ENCODE results near the gene PRKCA. TPM values are rescaled to one million over a fixed set of nuclear protein-coding genes. Genes with fewer than 3 reads are reported as not detected.

Gene PRKCA
- total and polyA plus RNA-seq, 4 donors, result 3.0 to 14.1 (median 5.4) TPM

GRCh38 chr17:66843627-66844026, 541.2 kb downstream of the PRKCA start:
- 68% methylated on average over 4 of the region's 4 CpGs for WGBS
- no peak overlapping the region for H3K9ac ChIP-seq (ENCODE audit: low read depth in 1 of 2, low read length in 2 of 2)
- peaks cover 0 to 2% (median 0%) of the 10 kb centered on the region in 4 donors for H3K9me3 ChIP-seq (ENCODE audit: control insufficient read depth in 4 of 4, low read length in 3 of 4)
- no peak overlapping the region for H3K27ac ChIP-seq (ENCODE audit: low read depth in 1 of 2, low read length in 2 of 2)
- no peak for DNase-seq (ENCODE audit: low spot score)
- no peak overlapping the region for H3K4me3 ChIP-seq (ENCODE audit: low read depth in 1 of 3, low read length in 3 of 3)
- peaks cover 0 to 3% (median 0%) of the 10 kb centered on the region in 4 donors for H3K27me3 ChIP-seq (ENCODE audit: control insufficient read depth in 4 of 4, insufficient read depth in 4 of 4, low read length in 3 of 4)
- H3K4me1 ChIP-seq (ENCODE audit: control insufficient read depth in 4 of 4, insufficient read depth in 4 of 4, low read length in 3 of 4), result no peaks in the 10 kb centered on the region
- no peaks in the 10 kb centered on the region for H3K36me3 ChIP-seq (ENCODE audit: control insufficient read depth in 4 of 4, insufficient read depth in 3 of 4, low read depth in 1 of 4, low read length in 3 of 4)
- TF ChIP-seq GABPA (IDR thresholded peaks at IDR 0.05 in 1 of 2, conservative IDR thresholded peaks at IDR 0.05 in 1 of 2) (no peak), RXRA (IDR thresholded peaks at IDR 0.05) (no peak), YY1 (IDR thresholded peaks at IDR 0.05) (no peak), REST (IDR thresholded peaks at IDR 0.05) (no peak), FOXA2 (IDR thresholded peaks at IDR 0.05) (no peak), FOXA1 (IDR thresholded peaks at IDR 0.05) (no peak), JUND (IDR thresholded peaks at IDR 0.05) (no peak), TAF1 (conservative IDR thresholded peaks at IDR 0.05) (no peak), RAD21 (IDR thresholded peaks at IDR 0.05) (no peak), CTCF (IDR thresholded peaks at IDR 0.05; ENCODE audit: low read depth, low read length, missing input control) (no peak), HNF4G (IDR thresholded peaks at IDR 0.05) (no peak), MAX (IDR thresholded peaks at IDR 0.05) (no peak), SP1 (IDR thresholded peaks at IDR 0.05) (no peak), NR2F2 (IDR thresholded peaks at IDR 0.05) (no peak), ZBTB33 (IDR thresholded peaks at IDR 0.05) (no peak), ATF3 (IDR thresholded peaks at IDR 0.05) (no peak), EGR1 (IDR thresholded peaks at IDR 0.05; ENCODE audit: low read depth in 2 of 2) (no peak)

GRCh38 chr17:66847704-66848103, 545.3 kb downstream of the PRKCA start:
- Histone ChIP-seq H3K9me3 (ENCODE audit: control insufficient read depth in 4 of 4, low read length in 3 of 4) (peaks cover 0 to 2% (median 0%) of the 10 kb centered on the region in 4 donors), H3K4me3 (ENCODE audit: low read depth in 1 of 3, low read length in 3 of 3) (no peak overlapping the region), H3K4me1 (ENCODE audit: control insufficient read depth in 4 of 4, insufficient read depth in 4 of 4, low read length in 3 of 4) (no peaks in the 10 kb centered on the region), H3K9ac (ENCODE audit: low read depth in 1 of 2, low read length in 2 of 2) (no peak overlapping the region), H3K27ac (ENCODE audit: low read depth in 1 of 2, low read length in 2 of 2) (no peak overlapping the region), H3K27me3 (ENCODE audit: control insufficient read depth in 4 of 4, insufficient read depth in 4 of 4, low read length in 3 of 4) (peaks cover 0 to 3% (median 0%) of the 10 kb centered on the region in 4 donors), H3K36me3 (ENCODE audit: control insufficient read depth in 4 of 4, insufficient read depth in 3 of 4, low read depth in 1 of 4, low read length in 3 of 4) (no peaks in the 10 kb centered on the region)
- DNase-seq (ENCODE audit: low spot score), result no peak
- no peak for TF ChIP-seq HNF4A (conservative IDR thresholded peaks at IDR 0.05)
- TF ChIP-seq SP1 (IDR thresholded peaks at IDR 0.05), result no peak
- no peak for TF ChIP-seq REST (IDR thresholded peaks at IDR 0.05)
- no peak for TF ChIP-seq JUND (IDR thresholded peaks at IDR 0.05)
- TF ChIP-seq ATF3 (IDR thresholded peaks at IDR 0.05), result no peak
- WGBS, result 82% methylated on average over 3 of the region's 3 CpGs

Measured in liver (tissue), 9 donors.